ENCODE results near the gene MDK. TPM values are rescaled to one million over a fixed set of nuclear protein-coding genes. Genes with fewer than 3 reads are reported as not detected.

MDK gene
- total RNA-seq, 1 experiment from 2014 or later = 252 TPM

- POLR2A ChIA-PET = interaction anchor here (0.6 kb wide), 3 partner anchors 13 to 446 kb away, joined by 3 to 6 read pairs (median 4); partner anchors contain the start of gene PEX16
- CTCF ChIA-PET = interaction anchor here (0.5 kb wide), 1 partner anchor 11 kb away, joined by 4 read pairs; no protein-coding TSS in a partner anchor
- intact Hi-C loops (cut with micrococcal nuclease; ENCODE audit: unreplicated experiment) (no loop called here), in situ Hi-C loops (cut with HindIII; ENCODE audit: low pct_unique_long_range_greater_than_20kb, low sequenced_read_pairs) (no loop called here)
- H3K27ac ChIP-seq (ENCODE audit: low read length) = peak overlapping the region; percentile 95
- BruUV-seq (replicated peaks) = no TSS peak
- DNase-seq (ENCODE audit: low read depth, low spot score) = peak; percentile 61
- no peak for TF ChIP-seq REST (IDR thresholded peaks at IDR 0.05; ENCODE audit: insufficient read depth in 1 of 2, low read depth in 2 of 2, low read length in 1 of 2)
- TF ChIP-seq, protein P1, sequence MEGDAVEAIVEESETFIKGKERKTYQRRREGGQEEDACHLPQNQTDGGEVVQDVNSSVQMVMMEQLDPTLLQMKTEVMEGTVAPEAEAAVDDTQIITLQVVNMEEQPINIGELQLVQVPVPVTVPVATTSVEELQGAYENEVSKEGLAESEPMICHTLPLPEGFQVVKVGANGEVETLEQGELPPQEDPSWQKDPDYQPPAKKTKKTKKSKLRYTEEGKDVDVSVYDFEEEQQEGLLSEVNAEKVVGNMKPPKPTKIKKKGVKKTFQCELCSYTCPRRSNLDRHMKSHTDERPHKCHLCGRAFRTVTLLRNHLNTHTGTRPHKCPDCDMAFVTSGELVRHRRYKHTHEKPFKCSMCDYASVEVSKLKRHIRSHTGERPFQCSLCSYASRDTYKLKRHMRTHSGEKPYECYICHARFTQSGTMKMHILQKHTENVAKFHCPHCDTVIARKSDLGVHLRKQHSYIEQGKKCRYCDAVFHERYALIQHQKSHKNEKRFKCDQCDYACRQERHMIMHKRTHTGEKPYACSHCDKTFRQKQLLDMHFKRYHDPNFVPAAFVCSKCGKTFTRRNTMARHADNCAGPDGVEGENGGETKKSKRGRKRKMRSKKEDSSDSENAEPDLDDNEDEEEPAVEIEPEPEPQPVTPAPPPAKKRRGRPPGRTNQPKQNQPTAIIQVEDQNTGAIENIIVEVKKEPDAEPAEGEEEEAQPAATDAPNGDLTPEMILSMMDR (IDR thresholded peaks at IDR 0.05) = no peak
- TF ChIP-seq SIN3A (IDR thresholded peaks at IDR 0.05; ENCODE audit: borderline replicate concordance, insufficient read depth, low read depth, low read length) = peak; percentile 92
- peak; percentile 40; the same call in 1 of the 2 replicates for TF ChIP-seq POLR2AphosphoS5 (IDR thresholded peaks at IDR 0.05; ENCODE audit: low read depth, low read length)
- no peak for TF ChIP-seq TCF7L2 (IDR thresholded peaks at IDR 0.05; ENCODE audit: low read depth, low read length)
- peaks cover 65% of the 10 kb centered on the region for H3K4me1 ChIP-seq (ENCODE audit: control insufficient read depth, insufficient read depth, low read length)
- peak overlapping the region in 1 of 2 experiments; percentile 35; a peak in 2 of 4 replicates for H3K4me3 ChIP-seq (ENCODE audit: low read depth in 2 of 2, low read length in 2 of 2)
- peak; percentile 72 for ATAC-seq
- H3K27me3 ChIP-seq (ENCODE audit: control insufficient read depth, insufficient read depth, low read length) = no peaks in the 10 kb centered on the region
- peaks cover 4% of the 10 kb centered on the region; the same call in 1 of the 2 replicates for H3K36me3 ChIP-seq (ENCODE audit: control insufficient read depth, insufficient read depth, low read length)
- H3K9me3 ChIP-seq (ENCODE audit: control insufficient read depth, insufficient read depth, low read depth, low read length) = no peaks in the 10 kb centered on the region
Measured at GRCh38 chr11:46363455-46364005, 17.9 kb upstream of the MDK start.

DNA sequence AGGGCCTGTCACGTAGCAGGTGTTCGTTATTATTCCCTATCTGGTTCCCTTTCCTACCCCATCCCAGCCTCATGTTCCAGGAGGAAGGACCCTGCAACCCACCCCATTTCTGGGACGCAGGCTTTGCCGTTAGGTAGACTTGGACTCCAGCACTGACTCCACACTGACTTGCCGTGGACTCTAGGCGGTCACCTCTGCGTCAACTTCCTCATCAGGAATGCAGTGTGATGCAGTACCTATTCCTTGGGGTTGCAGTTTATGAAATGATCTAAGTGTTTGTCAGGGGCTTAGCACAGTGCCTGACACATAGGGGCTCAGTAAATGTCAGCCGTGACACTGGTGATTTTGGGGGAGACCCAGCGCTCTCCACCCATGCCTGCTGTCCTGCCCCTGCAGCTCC lies 17.4 kb upstream of the MDK start:
- no TSS peak for BruUV-seq (replicated peaks)
- intact Hi-C loops (cut with micrococcal nuclease; ENCODE audit: unreplicated experiment) (no loop called here), in situ Hi-C loops (cut with HindIII; ENCODE audit: low pct_unique_long_range_greater_than_20kb, low sequenced_read_pairs) (no loop called here)
- Histone ChIP-seq H3K9me3 (ENCODE audit: control insufficient read depth, insufficient read depth, low read depth, low read length) (no peaks in the 10 kb centered on the region), H3K4me1 (ENCODE audit: control insufficient read depth, insufficient read depth, low read length) (peaks cover 65% of the 10 kb centered on the region), H3K27me3 (ENCODE audit: control insufficient read depth, insufficient read depth, low read length) (no peaks in the 10 kb centered on the region), H3K36me3 (ENCODE audit: control insufficient read depth, insufficient read depth, low read length) (peaks cover 4% of the 10 kb centered on the region; the same call in 1 of the 2 replicates), H3K4me3 (ENCODE audit: low read depth in 2 of 2, low read length in 2 of 2) (0 out of 4 replicates have a peak overlapping the region, but pooled peaks of 1 of the 2 experiments have one; percentile 1), H3K27ac (ENCODE audit: low read length) (peak overlapping the region; percentile 95)
- ATAC-seq (no peak), DNase-seq (ENCODE audit: low read depth, low spot score) (no peak)
- TF ChIP-seq POLR2AphosphoS5 (IDR thresholded peaks at IDR 0.05; ENCODE audit: low read depth, low read length) (no peak), SIN3A (IDR thresholded peaks at IDR 0.05; ENCODE audit: borderline replicate concordance, insufficient read depth, low read depth, low read length) (no peak), TCF7L2 (IDR thresholded peaks at IDR 0.05; ENCODE audit: low read depth, low read length) (no peak), REST (IDR thresholded peaks at IDR 0.05; ENCODE audit: insufficient read depth in 1 of 2, low read depth in 2 of 2, low read length in 1 of 2) (no peak)
- TF ChIP-seq, protein P1 (IDR thresholded peaks at IDR 0.05) = no peak
- ChIA-PET POLR2A (no interaction called here), CTCF (interaction anchor here (0.5 kb wide), 1 partner anchor 10 kb away, joined by 4 read pairs; no protein-coding TSS in a partner anchor)

Data from Panc1 (cell line).